ENCODE results near the gene MRPL38. TPM values are rescaled to one million over a fixed set of nuclear protein-coding genes. Genes with fewer than 3 reads are reported as not detected.
"Not testable (repeated sequence)": the region's sequence is repeated elsewhere in the genome, so short reads cannot be mapped to it uniquely, and the experiment has no call there.

The MRPL38 gene
- total RNA-seq, 1 experiment from 2014 or later: 47.6 TPM

DNA sequence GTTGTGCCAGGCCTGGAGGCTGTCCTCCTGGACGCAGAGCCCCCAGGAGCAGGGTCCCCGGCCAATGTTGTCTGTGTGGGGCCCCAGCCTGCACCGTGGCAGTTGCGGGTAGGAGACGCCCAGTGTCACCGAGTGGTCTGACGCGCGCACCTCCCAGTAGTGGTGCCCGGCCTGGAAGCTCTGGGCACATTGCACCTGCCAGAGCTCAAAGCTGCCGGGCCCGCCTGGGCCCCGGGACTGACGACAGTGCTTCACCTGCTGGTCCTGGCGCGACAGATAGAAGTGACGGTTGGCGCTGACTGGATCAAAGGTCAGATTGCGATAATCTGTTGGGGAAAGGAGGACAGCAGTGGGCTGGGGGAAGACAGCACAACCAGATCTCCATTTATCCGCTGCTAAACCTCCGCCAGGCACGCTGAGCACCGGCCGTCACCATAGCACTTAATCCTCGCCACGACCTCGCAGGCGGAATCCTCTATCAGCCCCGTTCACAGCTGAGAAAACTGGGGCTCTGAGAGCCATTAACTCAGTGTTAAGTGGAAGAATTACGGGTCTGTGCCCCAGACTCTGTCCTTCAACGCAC, 13.6 kb downstream of the MRPL38 start:
- DNase-seq (ENCODE audit: low read depth, low spot score): no peak
- in situ Hi-C loops (cut with HindIII; ENCODE audit: low pct_unique_long_range_greater_than_20kb, low sequenced_read_pairs): no loop called here

DNA sequence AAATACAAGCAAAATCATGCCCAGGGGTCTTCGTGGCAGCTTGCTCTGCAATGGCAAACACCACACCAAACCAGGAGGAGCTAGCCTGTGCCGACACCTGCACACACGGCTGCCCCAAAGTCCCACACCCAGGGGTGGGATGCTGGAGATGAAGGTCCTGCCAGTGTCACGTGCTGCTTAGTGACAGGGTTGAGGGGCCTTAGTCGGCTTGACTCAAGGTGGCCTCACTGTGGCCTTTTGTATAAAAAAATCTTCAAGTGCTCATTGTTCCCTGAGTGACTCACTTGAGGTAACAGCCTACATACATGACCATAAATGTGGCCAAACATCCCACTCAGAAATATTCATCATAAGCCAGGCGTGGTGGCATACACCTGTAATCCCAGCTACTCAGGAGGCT, 15.2 kb downstream of the MRPL38 start:
- in situ Hi-C loops (cut with HindIII; ENCODE audit: low pct_unique_long_range_greater_than_20kb, low sequenced_read_pairs): no loop called here
- DNase-seq (ENCODE audit: low read depth, low spot score): no peak

GRCh38 chr17:75888484-75888883, 16.2 kb downstream of the MRPL38 start:
- no peak for DNase-seq (ENCODE audit: low read depth, low spot score)
- in situ Hi-C loops (cut with HindIII; ENCODE audit: low pct_unique_long_range_greater_than_20kb, low sequenced_read_pairs): no loop called here

DNA sequence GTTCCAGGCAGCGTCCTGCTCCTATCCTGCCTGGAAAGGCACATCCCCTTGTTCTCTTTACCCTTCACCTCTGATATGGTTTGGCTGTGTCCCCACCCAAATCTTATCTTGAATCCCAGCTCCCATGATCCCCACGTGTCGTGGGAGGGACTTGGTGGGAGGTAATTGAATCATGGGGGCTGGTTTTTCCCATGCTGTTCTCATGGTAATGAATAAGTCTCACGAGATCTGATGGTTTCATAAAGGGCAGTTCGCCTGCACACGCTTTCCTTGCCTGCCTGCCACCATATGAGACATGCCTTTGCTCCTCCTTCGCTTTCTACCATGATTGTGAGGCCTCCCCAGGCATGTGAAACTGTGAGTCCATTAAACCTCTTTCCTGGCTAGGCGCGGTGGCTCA, 18.8 kb downstream of the MRPL38 start:
- in situ Hi-C loops (cut with HindIII; ENCODE audit: low pct_unique_long_range_greater_than_20kb, low sequenced_read_pairs): not testable (repeated sequence)
- DNase-seq (ENCODE audit: low read depth, low spot score): peak; percentile 47

DNA sequence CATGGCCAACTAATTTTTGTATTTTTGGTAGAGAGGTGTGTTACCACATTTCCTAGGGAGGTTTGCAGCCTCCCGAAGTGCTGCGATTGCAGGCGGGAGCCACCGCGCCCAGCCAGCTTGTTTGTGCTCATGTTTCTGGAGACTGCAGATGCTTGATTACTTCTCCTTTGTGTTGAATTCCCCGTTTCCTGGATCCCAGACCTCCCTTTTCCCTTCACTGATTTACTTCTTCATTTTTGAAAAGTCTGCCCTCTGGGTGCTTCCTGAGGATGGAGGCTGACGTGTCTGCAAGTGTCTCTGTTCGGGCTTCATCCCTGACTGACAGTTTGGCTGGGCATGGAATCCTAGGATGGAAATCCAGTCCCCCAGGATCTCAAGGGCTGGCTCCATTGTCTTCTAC, 19.3 kb downstream of the MRPL38 start:
- in situ Hi-C loops (cut with HindIII; ENCODE audit: low pct_unique_long_range_greater_than_20kb, low sequenced_read_pairs): no loop called here
- no peak for DNase-seq (ENCODE audit: low read depth, low spot score)

- no peak for DNase-seq (ENCODE audit: low read depth, low spot score)
- in situ Hi-C loops (cut with HindIII; ENCODE audit: low pct_unique_long_range_greater_than_20kb, low sequenced_read_pairs): no loop called here
These were observed 22.8 kb downstream of the MRPL38 start for GRCh38 chr17:75881678-75882454.

DNA sequence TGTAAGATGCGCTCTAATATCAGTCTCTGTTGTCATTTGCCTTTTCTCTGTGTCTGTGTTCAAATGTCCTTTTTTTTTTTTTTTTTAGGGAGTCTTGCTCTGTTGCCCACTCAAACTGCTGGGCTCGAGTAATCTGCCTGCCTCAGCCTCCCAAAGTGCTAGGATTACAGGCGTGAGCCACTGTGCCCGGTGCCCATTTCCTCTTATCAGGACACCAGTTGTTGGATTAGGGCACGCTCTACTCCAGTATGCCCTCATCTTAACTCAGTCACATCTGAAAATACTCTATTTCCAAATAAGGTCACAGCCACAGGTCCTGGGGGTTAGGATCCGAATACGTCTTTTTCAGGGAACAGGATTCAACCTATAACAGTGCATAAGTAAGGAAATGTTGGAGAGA, 24.4 kb downstream of the MRPL38 start:
- DNase-seq (ENCODE audit: low read depth, low spot score): no peak
- in situ Hi-C loops (cut with HindIII; ENCODE audit: low pct_unique_long_range_greater_than_20kb, low sequenced_read_pairs): no loop called here

DNA sequence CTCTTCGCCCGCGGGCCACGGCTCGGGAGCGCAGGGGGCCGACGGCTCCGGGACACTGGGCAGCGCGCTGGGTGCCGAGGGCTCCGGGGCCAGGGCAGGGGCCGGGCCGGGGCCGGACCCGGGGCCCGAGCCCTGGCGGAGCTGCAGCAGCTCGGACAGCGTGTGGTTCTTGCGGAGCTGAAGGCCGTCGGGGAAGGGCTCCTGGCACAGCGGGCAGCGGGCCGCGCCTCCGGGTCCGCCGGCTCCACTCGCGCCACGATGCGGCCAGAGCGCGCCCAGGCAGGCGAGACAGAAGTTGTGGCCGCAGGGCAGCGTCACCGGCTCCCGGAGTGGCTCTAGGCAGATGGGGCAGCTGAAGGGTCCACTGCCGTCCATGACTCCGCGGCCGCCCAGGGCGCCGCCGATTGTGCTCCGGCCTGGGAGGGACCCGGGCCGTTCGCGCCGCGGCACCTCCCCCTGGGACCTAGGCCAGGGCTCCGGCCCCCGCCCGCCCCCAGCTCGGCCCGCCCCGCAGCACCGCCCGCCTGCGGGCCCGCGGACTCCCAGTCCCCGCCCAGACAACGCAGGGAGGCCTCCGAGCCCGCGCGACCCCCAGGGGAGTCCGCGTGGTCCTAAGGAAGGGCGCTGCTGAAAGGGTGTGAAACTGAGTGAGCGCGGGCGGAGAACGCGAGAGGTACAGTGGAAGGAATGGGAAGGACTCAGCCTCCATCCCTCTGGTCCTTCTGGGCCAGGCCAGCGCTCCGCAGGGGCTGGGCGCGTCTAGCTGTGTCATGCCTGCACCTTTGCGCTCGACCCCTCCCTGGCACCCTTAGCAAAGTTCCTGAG, 26.3 kb downstream of the MRPL38 start, which contains the start of gene TRIM47:
TRIM47 (minus strand) TSS at position 408 of the 825 bp plus-strand sequence; CDS start at position 375, 33 bp downstream.
- DNase-seq (ENCODE audit: low read depth, low spot score): no peak
- in situ Hi-C loops (cut with HindIII; ENCODE audit: low pct_unique_long_range_greater_than_20kb, low sequenced_read_pairs): no loop called here

- in situ Hi-C loops (cut with HindIII; ENCODE audit: low pct_unique_long_range_greater_than_20kb, low sequenced_read_pairs): no loop called here
- DNase-seq (ENCODE audit: low read depth, low spot score): peak; percentile 53
These were observed 26.9 kb downstream of the MRPL38 start for GRCh38 chr17:75877752-75878173.

DNA sequence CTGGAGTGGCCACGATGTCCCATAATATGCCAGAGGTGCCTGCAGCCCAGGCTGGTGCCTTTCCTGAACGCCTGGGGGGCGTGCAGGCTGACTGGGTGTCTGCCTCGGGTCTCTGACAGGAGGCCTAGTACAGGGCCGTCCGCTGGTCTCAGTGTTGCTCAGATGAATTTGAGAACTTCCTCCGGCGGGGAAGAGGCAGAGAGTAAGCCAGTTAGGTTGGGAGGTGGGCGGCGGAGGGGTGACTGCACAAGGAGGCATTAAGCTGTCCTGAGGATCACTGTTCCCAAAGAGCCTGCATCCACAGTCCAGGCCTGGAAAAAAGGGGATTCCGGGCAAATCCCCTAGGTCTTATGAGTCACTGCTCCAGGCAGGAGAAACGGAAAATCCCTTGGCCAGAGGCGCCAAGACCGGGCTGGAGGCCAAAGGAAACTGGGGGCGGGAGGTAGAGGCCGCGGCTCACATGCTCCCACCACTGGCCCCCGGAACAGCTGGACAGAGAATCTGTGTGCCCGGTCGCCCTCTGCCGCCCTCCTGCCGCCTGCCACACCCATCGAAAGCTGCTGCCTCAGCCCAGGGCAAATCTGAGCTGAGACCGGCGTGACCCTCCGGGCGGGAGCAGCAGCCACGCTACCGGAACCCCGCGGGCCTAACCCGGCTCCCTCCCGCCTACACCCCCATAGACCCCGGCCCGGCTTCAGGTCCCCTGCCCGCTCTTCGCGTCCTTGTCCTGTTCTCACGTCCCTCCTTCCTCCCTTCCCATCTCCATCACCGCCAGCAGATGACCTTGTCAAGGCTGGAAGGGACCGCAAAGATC, 27.5 kb downstream of the MRPL38 start:
- in situ Hi-C loops (cut with HindIII; ENCODE audit: low pct_unique_long_range_greater_than_20kb, low sequenced_read_pairs): no loop called here
- peak; percentile 85 for DNase-seq (ENCODE audit: low read depth, low spot score)

- in situ Hi-C loops (cut with HindIII; ENCODE audit: low pct_unique_long_range_greater_than_20kb, low sequenced_read_pairs): no loop called here
- DNase-seq (ENCODE audit: low read depth, low spot score): no peak
These were observed 28.3 kb downstream of the MRPL38 start for GRCh38 chr17:75876190-75876937.

GRCh38 chr17:75875940-75876189, 28.8 kb downstream of the MRPL38 start:
- in situ Hi-C loops (cut with HindIII; ENCODE audit: low pct_unique_long_range_greater_than_20kb, low sequenced_read_pairs): no loop called here
- peak; percentile 55 for DNase-seq (ENCODE audit: low read depth, low spot score)

DNA sequence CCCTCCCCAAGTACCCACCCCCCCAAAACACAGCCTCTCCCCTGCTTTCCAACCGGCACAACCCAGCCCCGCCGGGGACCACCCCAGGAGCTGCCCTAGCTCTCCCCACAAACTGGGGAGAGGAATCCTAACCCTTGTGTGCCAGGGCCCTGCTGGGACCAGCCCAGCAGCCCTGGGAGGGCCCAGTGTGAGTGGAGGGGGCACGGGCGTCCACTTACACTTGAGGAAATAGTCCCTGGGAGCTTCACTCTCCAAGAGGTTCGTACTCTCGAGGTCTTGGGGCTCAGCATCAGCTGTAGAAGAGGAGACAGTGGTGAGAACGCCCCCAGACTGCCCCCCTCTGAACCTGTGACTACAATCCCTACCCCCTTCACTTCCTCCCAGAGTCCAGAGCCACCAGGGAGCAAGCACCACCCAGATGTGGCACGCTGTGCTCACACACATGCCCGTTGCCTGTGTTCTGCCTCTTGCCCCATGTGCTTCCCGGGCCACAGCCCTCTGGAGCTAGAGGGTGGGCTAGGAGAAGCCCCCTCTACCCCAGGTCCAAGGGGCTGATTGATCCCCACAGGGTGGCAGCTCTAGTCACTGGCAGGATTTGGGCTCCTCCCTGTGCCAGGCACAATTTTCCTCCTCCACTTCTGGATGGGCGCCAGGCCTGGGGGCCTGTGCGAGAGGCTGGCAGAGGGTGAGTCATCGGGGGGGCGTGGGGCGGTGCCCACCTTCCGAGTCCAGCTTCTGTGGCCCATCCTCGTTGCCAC, 29.3 kb downstream of the MRPL38 start:
- in situ Hi-C loops (cut with HindIII; ENCODE audit: low pct_unique_long_range_greater_than_20kb, low sequenced_read_pairs): no loop called here
- DNase-seq (ENCODE audit: low read depth, low spot score): no peak

- DNase-seq (ENCODE audit: low read depth, low spot score): no peak
- in situ Hi-C loops (cut with HindIII; ENCODE audit: low pct_unique_long_range_greater_than_20kb, low sequenced_read_pairs): no loop called here
These were observed 30.1 kb downstream of the MRPL38 start for GRCh38 chr17:75874323-75875181.

GRCh38 chr17:75873587-75874322, 30.9 kb downstream of the MRPL38 start:
- in situ Hi-C loops (cut with HindIII; ENCODE audit: low pct_unique_long_range_greater_than_20kb, low sequenced_read_pairs): no loop called here
- no peak for DNase-seq (ENCODE audit: low read depth, low spot score)
